ENCODE measurements around the gene DBET.
"Not testable (repeated sequence)": the region's sequence is repeated elsewhere in the genome, so short reads cannot be mapped to it uniquely, and the experiment has no call there.

Gene DBET

DNA sequence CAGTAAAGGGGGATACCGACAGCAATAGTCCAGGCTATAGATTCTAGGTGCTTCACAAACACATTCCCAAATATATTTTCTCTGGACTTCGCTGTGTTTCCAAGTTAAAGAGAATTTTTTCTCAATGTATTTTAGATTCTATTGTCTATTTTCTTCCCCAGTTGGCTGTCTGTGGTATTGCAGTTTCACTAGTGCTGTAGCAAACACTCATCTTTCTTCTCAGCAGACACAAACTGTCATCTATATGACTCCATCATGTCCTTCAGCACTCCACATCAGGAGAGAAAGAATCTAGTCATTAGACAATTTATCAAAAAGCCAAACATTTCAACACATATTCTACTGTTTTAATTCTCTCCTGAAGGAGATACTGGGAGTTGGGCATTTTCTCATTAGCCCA, at the start of gene DBET:
TSS of gene DBET (plus strand) at position 161 of the 400 bp plus-strand sequence.
- DNase-seq (ENCODE audit: low spot score); POLR2A ChIA-PET (ENCODE audit: low non-redundant PET); CTCF ChIA-PET; H3K27ac ChIP-seq: not testable (repeated sequence)

DNA sequence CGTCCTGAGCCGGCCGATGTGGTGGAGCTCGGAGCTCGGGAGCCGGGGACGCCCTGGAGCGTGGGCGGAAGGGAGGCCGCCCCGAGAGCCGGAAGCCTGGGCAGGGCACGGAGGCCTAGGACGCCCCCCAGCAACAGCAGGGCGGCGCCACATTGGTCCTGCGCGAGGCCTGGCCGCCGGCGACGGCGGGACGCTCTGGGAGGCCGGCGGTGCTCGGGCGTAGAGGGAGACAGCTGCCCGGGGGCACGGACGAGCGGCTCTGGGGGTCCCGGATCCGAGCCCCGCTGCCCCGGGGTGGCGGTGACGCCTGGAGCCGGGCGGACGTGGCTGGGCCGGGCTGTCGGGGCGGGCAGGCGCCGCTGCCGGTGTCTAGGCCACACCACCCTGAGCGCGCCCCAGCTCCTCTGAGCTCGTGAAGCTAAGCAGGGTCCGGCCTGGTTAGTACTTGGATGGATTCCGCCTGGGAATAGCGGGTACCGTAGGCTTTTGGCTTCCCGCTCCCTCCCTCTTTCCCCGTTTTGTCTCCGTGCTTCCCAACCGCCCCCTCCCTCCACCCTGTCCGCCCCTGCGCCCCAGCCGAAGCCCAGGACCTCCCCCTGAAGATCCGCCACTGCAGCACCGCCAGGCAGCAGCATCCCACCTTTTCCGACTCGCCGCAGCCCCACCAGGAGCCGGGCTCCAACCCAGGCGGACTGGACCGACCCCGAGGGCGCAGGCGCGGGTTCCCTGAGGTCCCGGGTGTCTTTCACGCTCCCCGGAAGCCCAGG, 49.3 kb upstream of the DBET start:
- H3K27ac ChIP-seq, result peak overlapping the region; percentile 27
- ChIA-PET POLR2A (ENCODE audit: low non-redundant PET) (no interaction called here), CTCF (no interaction called here)
- no peak for DNase-seq (ENCODE audit: low spot score)
- TF ChIP-seq, protein P1, sequence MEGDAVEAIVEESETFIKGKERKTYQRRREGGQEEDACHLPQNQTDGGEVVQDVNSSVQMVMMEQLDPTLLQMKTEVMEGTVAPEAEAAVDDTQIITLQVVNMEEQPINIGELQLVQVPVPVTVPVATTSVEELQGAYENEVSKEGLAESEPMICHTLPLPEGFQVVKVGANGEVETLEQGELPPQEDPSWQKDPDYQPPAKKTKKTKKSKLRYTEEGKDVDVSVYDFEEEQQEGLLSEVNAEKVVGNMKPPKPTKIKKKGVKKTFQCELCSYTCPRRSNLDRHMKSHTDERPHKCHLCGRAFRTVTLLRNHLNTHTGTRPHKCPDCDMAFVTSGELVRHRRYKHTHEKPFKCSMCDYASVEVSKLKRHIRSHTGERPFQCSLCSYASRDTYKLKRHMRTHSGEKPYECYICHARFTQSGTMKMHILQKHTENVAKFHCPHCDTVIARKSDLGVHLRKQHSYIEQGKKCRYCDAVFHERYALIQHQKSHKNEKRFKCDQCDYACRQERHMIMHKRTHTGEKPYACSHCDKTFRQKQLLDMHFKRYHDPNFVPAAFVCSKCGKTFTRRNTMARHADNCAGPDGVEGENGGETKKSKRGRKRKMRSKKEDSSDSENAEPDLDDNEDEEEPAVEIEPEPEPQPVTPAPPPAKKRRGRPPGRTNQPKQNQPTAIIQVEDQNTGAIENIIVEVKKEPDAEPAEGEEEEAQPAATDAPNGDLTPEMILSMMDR (conservative IDR thresholded peaks at IDR 0.05; ENCODE audit: low read depth), result no peak

GRCh38 chr4:190015538-190016368, 48.5 kb upstream of the DBET start:
- TF ChIP-seq, protein P1 (conservative IDR thresholded peaks at IDR 0.05; ENCODE audit: low read depth), result no peak
- CTCF ChIA-PET, result no interaction called here
- H3K27ac ChIP-seq, result no peak overlapping the region
- no peak for DNase-seq (ENCODE audit: low spot score)
- POLR2A ChIA-PET (ENCODE audit: low non-redundant PET), result no interaction called here

DNA sequence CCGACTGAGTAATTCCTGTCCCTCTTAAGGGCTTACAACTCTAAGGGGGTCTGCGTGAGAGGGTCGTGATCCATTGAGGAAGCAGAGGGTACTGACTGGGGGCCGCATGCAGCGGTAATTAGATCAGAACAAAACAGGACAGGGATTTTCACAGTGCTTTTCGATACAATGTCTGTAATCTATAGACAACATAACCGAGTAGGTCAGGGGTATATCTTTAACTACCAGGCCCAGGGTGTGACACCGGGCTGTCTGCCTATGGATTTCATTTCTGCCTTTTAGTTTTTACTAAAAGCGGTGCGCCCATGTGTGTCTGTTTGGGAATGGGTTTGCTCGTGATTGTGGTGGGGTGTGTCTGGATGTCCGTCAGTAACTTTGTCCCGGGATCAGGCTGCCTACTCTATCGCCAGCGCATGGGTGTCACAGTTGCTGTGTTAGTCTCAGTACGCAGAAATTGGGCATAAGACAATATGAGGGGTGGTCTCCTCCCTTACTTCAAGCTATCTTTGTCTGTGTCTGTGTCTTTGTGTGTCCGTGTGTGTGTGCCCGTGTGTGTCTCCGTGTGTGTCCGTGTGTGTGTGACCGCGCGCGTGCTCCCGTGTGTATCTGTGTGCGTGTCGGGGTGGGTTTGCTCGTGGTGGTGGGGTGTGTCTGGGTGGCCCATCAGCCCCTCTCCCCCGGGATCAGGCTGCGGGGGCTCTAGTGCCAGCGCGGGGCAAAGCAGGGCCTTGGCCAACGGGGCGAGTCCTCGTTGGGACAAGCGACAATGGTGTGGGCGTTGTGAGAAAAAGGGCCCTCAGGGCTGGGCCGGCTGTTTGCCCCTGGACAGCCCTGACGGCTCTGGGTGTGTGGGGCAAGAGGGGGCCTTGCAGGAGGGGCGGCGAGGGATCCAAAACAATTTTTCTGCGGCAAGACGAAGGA, 47.7 kb upstream of the DBET start:
- ChIA-PET CTCF (no interaction called here), POLR2A (ENCODE audit: low non-redundant PET) (no interaction called here)
- H3K27ac ChIP-seq, result no peak overlapping the region
- DNase-seq (ENCODE audit: low spot score), result no peak
- TF ChIP-seq, protein P1 (conservative IDR thresholded peaks at IDR 0.05; ENCODE audit: low read depth), result no peak

- DNase-seq (ENCODE audit: low spot score), result no peak
- no peak overlapping the region for H3K27ac ChIP-seq
- TF ChIP-seq, protein P1 (conservative IDR thresholded peaks at IDR 0.05; ENCODE audit: low read depth), result no peak
- POLR2A ChIA-PET (ENCODE audit: low non-redundant PET), result no interaction called here
- CTCF ChIA-PET, result no interaction called here
These were observed 46.7 kb upstream of the DBET start for GRCh38 chr4:190017357-190018200.

DNA sequence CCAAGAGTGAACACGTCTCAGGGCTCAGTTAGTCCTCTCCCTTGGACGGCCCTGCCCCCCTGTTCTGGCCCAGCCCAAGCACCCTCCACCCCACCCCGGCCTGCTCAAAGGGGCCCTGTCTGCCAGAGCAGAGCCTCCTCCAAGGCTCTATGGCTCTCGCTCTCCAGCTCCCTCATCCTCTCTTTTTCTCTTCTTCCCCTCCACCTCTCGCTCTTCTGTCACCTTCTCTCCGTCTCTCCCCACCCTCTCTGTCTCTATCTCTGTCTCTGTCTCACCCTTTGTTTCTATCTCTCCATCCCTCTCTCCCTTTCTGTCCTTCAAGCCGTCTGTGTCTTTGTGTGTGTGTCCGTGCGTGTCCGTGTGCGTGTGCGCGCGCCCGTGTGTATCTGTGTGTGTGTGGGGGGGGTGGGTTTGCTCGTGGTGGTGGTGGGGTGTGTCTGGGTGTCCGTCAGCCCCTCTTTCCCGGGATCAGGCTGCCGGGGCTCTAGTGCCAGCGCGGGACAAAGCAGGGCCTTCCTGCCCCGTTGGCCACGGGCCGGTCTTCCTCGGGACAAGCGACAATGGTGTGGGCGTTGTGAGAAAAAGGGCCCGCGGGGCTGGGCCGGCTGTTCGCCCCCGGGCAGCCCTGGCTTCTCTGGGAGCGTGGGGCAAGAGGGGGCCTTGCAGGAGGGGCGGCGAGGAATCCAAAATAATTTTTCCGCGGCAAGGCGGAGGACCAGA, 45.9 kb upstream of the DBET start:
- ChIA-PET CTCF (no interaction called here), POLR2A (ENCODE audit: low non-redundant PET) (no interaction called here)
- TF ChIP-seq, protein P1 (conservative IDR thresholded peaks at IDR 0.05; ENCODE audit: low read depth), result no peak
- no peak overlapping the region for H3K27ac ChIP-seq
- DNase-seq (ENCODE audit: low spot score), result no peak

Measured in RWPE1 (cell line).